Keratinocyte (primary cell): ENCODE results near the gene TRDN.

Experiments used
- CTCF ChIP-seq, 3 experiments: IDR thresholded peaks in 1 of 3; conservative IDR thresholded peaks in 1 of 3; optimal IDR thresholded peaks in 1 of 3; 2 replicates in 2 of 3; 3 replicates in 1 of 3; pipeline versions ENCODE3 to v1.5.1; 2011; ENCODE audit warnings: low read length in 3 of 3, mild to moderate bottlenecking in 3 of 3, moderate library complexity in 2 of 3, control low read depth in 1 of 3, inconsistent platforms in 1 of 3; ENCODE audit not compliant: insufficient read depth in 2 of 3; ENCODE audit errors: extremely low read depth in 1 of 3
- EZH2 ChIP-seq: IDR thresholded peaks from one replicate; pipeline ENCODE4 v1.6.1; 2012; ENCODE audit warnings: inconsistent platforms, mild to moderate bottlenecking, low read length, moderate library complexity

GRCh38 chr6:123616016-123616415 lies 20.7 kb downstream of the TRDN start:
- TF ChIP-seq CTCF (optimal IDR thresholded peaks at IDR 0.05 in 1 of 3, IDR thresholded peaks at IDR 0.05 in 1 of 3, conservative IDR thresholded peaks at IDR 0.05 in 1 of 3; ENCODE audit: extremely low read depth in 1 of 3, insufficient read depth in 2 of 3, low read length in 3 of 3), result no peak
- no peak for TF ChIP-seq EZH2
